Cerebellar nuclear complex (tissue), 1 donor: ENCODE measurements around the gene ZNF808.
"Not testable (repeated sequence)": the region's sequence is repeated elsewhere in the genome, so short reads cannot be mapped to it uniquely, and the experiment has no call there.

Source experiments
- DNase-seq, 2 experiments: peaks; one replicate each; lab custom pipeline; 2025; lab: John Stamatoyannopoulos, UW

The ZNF808 gene

GRCh38 chr19:52535771-52536447 lies 8.4 kb downstream of the ZNF808 start:
- DNase-seq = peak; percentile 27 to 34

- DNase-seq = no peak
Observed at GRCh38 chr19:52536448-52536800, 9.0 kb downstream of the ZNF808 start.

DNA sequence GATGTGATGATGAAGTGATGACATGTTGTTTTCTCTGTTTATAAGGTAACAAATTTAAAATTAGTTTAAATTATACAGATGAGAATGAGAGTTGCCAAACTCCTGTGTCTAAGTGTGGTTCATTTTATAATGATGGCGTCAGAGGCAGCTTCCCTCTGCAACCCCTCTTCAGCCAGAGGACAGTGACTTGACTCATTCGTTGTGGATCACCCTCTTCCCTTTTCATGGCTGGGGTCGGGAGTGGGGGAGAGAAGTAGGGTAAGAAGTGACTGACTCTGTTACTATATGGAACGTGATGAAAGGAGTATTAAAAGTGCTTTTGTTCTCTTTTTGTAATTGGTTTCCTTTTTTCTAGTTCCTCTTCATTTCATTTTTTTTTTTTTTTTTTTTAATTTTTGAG lies 11.3 kb downstream of the ZNF808 start:
- DNase-seq = not testable (repeated sequence)

GRCh38 chr19:52541176-52541575 lies 13.7 kb downstream of the ZNF808 start:
- not testable (repeated sequence) for DNase-seq

- no peak for DNase-seq
Observed at GRCh38 chr19:52541608-52542007, 14.1 kb downstream of the ZNF808 start.

- DNase-seq = not testable (repeated sequence)
Observed at GRCh38 chr19:52542541-52542940, 15.1 kb downstream of the ZNF808 start.

- DNase-seq = no peak
Observed at GRCh38 chr19:52542984-52543664, 15.7 kb downstream of the ZNF808 start.

GRCh38 chr19:52554216-52554971 lies 26.9 kb downstream of the ZNF808 start:
- no peak for DNase-seq

DNA sequence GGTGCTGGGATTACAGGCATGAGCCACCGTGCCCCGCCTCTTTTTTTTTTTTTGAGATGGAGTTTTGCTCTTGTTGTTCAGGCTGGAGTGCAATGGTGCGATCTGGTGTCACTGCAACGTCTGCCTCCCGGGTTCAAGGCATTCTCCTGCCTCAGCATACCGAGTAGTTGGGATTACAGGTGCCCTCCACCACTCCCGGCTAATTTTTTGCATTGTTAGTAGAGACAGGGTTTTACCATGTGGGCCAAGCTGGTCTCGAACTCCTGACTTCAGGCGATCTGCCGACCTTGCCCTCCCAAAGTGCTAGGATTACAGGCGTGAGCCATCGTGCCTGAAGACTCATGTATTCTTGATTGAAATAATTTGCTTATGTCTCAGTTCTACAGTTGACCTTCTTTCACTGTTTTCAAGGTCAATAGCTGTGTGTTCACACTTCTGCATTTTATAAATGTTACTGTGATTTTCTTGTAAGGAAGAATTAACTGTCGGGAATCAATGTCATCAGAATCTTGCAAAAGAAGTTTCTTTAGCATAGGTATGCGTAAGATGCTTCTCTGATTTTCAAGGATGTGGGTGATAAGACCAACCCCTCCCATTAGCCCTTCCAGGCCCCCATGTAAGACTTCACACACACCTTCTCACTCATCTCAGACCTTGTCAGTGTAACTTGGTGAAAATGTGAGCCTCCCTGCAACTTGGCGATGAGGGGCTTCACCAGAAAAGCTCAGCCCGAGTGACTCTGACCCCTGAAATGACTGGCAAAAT lies 29.9 kb downstream of the ZNF808 start:
- DNase-seq = no peak

DNA sequence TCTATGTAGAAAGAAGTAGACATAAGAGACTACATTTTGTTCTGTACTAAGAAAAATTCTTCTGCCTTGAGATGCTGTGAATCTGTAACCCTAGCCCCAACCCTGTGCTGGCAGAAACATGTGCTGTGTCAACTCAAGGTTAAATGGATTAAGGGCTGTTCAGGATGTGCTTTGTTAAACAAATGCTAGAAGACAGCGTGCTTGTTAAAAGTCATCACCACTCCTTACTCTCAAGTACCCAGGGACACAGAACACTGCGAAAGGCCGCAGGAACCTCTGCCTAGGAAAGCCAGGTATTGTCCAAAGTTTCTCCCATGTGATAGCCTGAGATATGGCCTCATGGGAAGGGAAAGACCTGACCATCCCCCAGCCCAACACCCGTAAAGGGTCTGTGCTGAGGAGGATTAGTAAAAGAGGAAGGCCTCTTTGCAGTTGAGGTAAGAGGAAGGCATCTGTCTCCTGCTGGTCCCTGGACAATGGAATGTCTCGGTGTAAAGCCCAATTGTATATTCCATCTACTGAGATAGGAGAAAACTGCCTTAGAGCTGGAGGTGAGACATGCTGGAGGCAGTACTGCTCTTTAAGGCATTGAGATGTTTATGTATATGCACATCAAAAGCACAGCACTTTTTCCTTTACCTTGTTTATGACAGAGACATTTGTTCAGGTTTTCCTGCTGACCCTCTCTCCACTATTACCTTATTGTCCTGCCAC lies 31.4 kb downstream of the ZNF808 start:
- DNase-seq = not testable (repeated sequence)

DNA sequence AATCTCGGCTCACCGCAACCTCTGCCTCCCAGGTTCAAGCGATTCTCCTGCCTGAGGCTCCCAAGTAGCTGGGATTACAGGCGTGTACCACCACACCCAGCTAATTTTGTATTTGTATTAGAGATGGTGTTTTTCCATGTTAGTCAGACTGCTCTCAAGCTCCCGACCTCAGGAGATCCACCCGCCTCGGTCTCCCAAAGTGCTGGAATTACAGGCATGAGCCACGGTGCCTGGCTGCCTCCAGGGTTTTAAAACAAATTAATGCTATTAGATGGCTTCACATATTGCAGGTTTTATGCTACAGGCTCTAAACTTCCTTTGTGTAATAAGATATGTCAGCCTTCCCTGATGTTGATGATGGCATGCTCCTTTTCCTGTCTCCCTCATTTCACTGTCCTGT lies 34.1 kb downstream of the ZNF808 start:
- DNase-seq = not testable (repeated sequence)

- no peak for DNase-seq
Observed at GRCh38 chr19:52566121-52566520, 38.7 kb downstream of the ZNF808 start.

- DNase-seq = no peak
Observed at GRCh38 chr19:52566588-52566987, 39.1 kb downstream of the ZNF808 start.

- DNase-seq = no peak
Observed at GRCh38 chr19:52567921-52568320, 40.5 kb downstream of the ZNF808 start.

DNA sequence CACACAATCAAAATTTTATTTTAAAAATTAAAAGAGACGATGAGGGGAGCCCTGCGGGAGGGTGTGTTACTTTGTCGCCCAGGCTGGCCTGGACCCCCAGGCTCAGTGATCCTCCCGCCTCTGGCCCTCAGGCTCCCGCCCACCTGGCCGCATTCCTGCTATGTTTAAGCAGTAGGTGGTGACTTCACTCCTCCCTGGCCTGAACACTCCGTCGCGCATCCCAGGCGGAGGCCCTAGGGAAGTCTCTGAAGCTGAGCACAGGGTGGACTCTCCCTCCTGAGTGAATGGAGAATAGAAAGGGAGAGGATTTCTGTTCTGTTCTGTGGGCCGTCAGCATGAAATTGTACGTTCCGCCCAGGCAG lies 42.2 kb downstream of the ZNF808 start:
- peak in 1 of 2 experiments; percentile 45 for DNase-seq

GRCh38 chr19:52570000-52570861 lies 42.8 kb downstream of the ZNF808 start, which contains the start of gene ZNF701:
Gene ZNF701, plus strand, starts transcription at chr19:52570287. Its CDS starts 3,861 bp downstream, at chr19:52574148.
- DNase-seq = peak; percentile 69 to 95

- no peak for DNase-seq
Observed at GRCh38 chr19:52584736-52585440, 57.4 kb downstream of the ZNF808 start.

DNA sequence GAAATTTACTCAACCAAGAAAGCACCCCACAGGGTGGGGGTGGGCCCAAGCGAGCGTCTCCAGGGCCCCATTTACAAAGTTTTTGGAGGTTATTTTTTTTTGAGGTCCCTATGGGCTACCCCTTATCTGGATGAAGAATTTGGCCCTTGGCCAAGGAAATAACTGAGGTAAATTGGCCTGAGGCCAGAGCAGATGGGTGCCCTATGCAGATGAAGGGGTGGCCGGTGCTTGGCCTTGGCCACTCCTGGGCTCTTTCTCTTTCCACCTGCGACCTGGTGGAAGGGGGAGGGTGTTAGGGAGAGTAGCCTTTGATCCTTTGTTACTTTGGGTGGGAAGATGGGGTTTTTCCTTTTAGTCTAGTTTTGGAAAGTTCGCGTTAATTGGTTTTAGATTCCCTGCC lies 58.1 kb downstream of the ZNF808 start:
- DNase-seq = no peak

DNA sequence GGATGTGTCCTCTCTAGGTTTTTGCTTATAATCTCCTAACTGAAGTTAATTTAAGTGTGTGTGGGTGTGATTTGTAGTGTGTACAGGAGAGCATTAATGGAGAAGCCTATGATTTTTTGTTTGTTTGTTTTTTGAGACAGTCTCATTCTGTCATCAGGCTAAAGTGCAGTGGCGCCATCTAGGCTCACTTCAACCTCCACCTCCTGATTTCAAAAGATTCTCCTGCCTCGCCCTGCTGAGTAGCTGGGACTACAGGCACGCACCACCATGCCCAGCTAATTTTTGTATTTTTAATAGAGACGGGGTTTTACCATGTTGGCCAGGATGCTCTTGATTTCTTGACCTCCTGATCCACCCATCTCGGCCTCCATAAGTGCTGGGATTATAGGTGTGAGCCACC lies 63.3 kb downstream of the ZNF808 start:
- no peak for DNase-seq

DNA sequence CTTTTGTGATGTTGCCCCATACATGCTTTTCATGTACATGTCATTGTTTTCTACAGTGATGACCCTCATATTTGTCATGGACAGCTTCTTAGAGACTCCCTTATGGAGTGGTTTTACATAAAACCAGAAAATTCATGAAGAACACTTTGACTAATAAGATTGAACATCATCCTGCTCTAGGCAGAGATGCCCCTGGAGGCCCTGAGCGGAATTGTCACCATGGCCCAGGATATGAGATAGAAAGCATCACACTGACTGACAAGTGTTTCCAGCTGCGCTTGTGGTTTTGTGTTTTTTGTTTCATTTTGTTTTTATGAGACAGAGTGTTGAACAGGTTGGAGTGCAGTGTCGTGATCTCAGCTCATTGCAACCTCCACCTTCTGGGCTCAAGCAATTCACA lies 64.8 kb downstream of the ZNF808 start:
- DNase-seq = no peak
